GM19467 (cell line): ENCODE results near the gene HSF2BP.
"Not testable (repeated sequence)": the region's sequence is repeated elsewhere in the genome, so short reads cannot be mapped to it uniquely, and the experiment has no call there.

Experiments used
- ATAC-seq: cut with Tn5 transposase; IDR thresholded peaks from one replicate; pipeline ENCODE4 v1.9.1; 2021; ENCODE audit warnings: mild to moderate bottlenecking, moderate library complexity; ENCODE audit not compliant: unreplicated experiment

HSF2BP gene

DNA sequence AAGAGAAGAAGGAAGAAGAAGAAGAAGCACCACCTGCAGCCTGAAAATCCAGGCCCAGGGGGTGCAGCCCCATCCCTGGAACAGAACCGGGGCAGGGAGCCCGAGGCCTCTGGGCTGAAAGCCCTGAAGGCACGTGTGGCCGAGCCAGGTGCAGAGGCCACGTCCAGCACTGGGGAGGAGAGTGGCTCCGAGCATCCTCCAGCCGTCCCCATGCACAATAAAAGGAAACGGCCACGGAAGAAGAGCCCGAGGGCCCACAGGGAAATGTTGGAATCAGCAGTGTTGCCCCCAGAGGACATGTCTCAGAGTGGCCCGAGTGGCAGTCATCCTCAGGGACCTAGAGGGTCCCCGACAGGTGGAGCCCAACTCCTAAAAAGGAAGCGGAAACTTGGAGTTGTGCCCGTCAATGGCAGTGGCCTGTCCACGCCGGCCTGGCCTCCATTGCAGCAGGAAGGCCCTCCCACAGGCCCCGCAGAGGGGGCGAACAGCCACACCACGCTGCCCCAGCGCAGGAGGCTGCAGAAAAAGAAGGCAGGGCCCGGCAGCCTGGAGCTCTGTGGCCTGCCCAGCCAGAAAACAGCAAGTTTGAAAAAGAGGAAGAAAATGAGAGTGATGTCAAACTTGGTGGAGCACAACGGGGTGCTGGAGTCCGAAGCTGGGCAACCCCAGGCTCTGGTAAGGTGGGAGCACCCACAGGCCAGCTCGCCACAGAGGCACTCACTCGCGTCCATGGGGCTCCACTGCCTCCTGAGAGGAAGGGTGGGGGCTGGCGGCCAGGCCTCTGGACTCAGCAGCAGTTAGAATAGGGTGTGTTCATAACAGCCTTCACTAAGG, 28.5 kb upstream of the HSF2BP start:
- ATAC-seq: no peak

DNA sequence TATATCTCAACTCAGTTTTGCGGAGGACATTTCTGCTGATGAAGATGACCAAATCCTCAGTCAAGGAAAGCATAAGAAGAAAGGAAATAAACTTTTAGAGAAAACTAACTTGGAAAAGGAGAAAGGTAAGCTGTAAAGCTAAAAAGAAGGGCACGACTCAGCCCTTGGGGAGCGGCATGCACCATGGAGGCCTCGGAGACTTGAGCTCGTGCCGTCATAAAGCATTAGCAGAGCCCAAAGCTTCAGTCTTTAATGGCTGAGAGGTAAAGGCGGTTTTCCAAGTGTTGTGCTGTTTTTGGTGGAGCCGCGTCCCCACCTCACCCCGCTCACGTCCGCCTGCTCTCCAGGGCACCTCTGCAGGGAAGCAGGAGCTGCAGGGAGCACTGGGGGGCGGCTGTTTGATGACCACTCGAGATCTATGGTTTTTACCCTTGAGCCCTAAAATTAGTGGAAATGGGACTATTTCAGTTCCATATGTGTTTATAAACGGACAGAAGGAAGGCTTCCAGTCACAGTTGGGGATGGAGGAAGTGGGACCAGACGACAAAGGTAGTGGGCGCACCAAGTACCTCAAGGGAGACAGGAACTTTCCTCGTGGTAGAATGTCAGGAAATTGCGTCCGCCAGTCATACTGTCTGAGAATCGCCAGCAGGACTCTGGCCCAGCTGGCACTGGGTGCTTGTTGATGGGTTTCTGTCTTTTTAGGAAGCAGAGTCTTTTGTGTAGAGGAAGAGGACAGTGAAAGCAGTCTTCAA, 27.7 kb upstream of the HSF2BP start:
- no peak for ATAC-seq

DNA sequence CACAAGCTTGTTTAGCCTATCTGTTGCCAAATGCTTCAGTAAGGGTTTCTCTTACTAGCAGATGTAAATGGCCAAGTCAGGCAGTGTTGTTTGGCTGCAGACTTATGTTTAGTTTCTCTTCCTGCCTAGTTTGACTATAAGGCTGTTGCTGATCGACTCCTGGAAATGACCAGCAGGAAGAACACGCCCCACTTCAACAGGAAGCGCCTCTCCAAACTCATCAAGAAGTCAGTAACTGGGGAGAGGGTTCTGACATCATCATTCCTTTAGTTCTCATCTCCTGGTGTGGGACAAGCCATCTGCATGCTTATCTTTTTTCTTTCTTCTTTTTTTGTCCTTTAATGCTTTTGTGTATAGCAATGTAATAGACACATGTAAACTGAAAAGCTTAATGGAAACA, 25.1 kb upstream of the HSF2BP start:
- no peak for ATAC-seq

DNA sequence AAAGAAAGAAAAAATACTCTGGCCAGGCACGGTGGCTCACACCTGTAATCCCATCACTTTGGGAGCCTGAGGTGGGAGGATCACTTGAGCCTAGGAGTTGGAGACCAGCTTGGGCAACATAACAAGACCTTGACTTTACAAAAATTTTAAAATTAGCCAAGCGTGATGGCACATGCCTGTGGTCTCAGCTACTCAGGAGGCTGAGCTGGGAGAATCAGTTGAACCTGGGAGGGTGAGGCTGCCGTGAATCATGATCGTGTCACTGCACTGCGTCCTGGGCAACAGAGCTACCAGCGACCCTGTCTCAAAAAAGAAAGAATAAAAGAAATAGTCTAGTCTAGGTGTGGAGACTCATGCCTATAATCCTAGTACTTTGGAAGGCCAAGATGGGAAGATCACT, 22.4 kb upstream of the HSF2BP start:
- no peak for ATAC-seq

DNA sequence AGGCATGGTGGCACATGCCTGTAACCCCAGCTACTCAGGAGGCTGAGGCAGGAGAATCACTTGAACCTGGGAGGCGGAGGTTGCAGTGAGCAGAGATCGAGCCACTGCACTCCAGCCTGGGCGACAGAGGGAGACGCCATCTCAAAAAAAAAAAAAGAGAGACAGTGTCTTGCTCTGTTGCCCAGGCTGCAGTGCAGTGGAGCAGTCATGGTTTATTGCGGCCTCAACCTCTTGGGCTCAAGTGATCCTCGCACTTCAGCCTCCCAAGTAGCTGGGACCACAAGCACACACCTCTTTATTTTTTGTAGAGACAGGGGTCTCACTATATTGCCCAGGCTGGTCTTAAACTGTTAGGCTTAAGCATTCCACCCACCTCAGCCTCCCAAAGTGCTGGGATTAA, 21.1 kb upstream of the HSF2BP start:
- ATAC-seq: not testable (repeated sequence)

DNA sequence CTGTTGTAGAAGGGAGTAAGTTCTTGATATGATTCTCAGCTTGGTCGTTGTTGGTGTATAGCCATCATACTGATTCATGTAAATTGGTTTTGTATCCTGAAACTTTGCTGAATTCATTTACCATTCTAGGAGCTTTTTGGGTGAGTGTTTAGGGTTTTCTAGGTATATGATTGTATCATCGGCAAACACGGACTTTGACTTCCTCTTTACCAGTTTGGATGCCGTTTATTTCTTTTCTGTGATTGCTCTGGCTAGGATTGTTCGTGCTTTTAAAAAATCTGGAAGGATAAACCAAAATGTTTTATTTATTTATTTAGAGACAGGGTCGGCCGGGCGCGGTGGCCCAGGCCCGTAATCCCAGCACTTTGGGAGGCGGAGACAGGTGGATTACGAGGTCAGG, 20.7 kb upstream of the HSF2BP start:
- no peak for ATAC-seq

DNA sequence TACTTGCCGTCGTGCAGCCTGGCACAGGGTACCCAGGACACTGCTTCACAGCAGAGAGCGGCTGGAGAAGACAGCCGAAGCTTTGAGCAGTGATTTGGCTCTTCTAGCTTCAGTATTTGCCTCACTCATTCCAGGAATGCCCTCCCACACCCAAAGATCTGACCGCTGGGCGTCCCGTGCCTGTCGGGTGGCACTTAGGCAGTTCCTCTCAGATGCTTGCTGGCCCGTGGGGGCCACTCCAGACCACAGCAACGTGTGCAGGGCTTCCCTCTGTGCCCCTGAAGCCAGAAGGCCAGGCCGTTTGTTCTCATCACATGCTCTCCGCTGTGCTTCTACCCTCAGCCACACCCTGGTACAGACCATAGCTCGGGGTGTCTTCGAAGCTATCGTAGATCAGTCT, 17.1 kb upstream of the HSF2BP start:
- ATAC-seq: no peak

DNA sequence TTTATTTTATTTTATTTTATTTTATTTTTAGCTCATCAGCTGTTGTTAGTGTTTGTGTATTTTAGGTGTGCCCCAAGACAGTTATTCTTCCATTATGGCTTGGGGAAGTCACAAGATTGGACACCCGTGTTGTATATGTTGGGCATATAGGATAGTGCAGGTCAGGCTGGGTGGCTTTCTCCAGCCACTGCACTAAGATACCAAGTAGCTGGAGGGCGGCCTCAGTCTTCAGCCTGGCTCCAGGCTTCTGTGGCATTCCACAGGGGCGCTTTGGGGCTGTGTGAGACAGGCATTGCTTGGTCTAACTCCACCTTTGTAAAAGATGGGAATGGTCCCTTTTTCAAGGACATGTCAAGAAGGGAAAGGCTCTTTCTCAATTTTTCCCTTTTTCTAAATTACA, 16.6 kb upstream of the HSF2BP start:
- ATAC-seq: no peak

DNA sequence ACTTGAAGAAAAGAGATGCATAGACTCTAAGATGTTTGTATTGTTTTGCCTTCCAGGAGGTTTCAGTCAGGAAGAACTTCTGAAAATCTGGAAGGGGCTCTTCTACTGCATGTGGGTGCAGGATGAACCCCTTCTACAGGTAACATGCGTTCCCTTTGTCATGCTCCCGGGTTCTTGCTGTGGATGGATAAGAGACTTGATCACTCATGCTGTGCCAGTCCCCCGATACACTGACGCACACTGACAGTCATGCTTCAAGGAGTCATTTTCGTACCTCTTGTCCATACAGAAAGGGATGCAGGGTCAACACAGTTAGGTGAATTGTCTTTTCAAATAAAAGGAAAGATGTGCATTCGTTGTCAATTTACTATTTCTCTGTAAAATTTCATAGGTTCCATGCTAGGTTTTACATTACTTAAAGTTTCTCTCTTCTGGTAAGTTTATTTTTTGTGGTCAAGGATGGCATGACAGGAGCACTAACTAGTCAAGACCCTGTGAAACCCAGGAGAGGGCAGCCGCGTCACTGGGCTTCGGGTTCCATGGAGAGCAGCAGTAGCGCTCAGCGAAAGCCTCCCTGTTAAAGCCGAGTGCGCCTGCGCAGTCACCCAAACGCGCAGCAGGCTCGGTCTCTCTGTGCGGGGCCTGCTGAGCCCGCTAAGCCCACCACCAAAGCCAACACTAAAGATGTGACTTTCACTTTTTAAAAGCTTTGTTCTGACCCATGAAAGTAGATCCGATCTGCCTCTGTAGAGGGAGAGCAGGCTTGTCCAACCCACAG, 10.7 kb upstream of the HSF2BP start:
- ATAC-seq: no peak

DNA sequence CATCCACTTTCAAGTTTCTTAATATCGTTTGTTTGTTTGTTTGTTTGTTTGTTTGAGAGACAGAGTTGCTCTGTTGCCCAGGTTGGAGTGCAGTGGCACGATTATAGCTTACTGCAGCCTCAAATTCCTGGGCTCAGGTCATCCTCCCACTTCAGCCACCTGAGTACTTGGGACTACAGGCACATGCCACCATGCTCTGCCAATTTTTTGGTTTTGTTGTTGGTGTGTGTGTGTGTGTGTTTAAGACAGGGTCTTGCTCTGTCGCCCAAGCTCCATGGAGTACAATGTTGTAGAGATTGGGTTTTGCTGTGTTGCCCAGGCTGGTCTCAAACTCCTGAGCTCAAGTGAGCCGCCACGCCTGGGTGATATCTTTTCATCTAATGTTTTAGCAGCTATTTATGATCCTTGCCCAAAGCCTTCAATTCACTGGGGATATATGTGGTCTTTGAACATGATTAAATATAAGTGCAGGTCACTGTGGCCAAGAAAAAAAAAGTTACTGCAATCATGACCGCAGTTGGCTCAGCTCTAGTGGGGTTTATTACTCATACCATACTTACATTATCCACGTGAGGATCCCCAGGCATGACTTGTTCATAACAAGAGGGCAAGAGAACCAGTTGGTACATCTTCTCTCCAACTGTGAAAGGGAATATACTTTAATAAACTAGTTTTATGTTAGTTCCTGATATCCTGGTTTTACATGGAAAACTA, 8.1 kb upstream of the HSF2BP start:
- ATAC-seq: no peak

DNA sequence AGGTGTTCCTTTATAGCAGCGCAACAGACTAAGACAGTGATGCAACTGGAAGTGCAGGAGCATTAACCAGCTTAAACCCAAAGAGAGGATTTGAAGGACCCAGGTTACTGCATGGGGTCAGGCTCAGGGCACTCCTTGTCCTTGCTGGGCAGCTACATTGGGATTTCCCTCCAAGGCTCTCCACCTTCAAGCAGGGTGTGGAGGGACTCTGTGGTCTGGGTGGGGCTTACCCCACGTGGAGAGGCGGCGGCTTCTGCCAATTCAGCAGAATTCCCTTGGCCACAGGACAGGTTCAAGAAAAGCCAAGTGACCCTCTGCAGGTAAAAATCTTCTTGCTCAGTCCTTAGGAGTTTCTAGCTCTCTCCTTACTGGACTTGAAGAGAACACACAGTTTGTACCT, 6.6 kb upstream of the HSF2BP start:
- ATAC-seq: no peak

DNA sequence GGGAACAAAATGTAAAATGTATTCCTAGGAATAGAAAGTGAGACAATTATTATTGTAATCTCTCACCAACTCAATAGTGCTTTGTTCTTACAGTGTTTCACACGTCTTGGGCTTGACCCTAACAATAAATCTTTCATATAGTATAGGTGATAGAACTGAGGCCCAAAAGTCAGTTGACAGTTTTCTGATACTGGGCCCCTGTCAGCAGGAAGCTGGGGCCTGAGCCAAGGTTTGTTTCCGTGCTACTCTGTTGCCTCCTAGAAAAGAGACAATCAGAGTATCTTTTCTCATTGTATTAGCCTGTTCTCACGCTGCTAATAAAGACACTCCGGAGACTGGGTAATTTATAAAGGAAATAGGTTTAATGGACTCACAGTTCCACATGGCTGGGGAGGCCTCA, 5.1 kb upstream of the HSF2BP start:
- no peak for ATAC-seq

DNA sequence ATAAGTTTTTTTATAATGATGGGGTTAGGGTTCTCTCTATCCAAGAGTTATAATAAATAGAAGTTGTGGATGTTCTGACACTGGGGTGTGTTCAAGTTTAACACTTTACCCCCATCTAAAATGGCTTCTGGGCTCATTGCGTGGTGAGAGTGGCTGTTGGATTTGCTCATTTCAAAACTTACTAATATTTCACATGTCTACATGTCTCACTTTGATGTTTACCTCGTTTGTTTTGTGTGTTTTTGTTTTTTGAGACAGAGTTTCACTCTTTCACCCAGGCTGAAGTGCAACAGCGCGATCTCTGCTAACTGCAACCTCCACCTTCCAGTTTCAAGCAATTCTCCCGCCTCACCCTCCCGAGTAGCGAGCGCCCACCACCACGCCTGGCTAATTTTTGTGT, 3.7 kb upstream of the HSF2BP start:
- ATAC-seq: no peak

DNA sequence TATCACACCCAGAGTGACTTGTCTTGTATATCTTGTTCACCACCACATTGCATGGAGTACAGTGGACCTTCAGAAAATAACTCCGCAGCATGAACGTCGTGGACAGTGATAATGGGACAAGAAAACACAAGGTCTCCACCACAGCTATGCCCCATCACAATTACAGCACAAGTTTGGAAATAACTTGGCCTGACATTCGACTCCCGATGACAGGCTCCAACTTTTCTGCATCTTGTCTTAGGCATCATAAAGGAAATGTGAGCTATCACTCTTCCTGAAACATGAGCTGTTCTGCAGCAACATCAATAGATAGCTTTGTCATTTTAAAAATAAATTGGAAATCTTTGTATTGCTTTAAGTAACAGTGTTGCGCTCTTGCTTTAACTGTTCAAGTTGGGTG, 3.0 kb upstream of the HSF2BP start:
- no peak for ATAC-seq

DNA sequence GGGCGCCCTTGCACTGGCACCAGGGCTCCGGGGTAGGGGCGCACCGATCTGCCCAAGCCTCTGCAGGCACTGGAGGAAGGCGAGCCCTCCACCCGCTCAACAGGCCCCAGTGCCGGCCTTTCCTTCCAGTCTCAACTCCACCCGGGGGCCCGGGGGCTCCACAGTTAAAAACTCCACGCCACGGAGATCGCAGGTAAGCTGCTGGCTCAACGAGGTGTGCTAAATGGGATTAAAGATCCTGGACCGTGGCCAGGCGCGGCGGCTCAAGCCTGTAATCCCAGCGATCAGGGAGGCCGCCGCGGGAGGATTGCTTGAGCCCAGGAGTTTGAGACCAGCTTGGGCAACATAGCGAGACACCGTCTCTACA, 536 bp downstream of the HSF2BP start:
- no peak for ATAC-seq

DNA sequence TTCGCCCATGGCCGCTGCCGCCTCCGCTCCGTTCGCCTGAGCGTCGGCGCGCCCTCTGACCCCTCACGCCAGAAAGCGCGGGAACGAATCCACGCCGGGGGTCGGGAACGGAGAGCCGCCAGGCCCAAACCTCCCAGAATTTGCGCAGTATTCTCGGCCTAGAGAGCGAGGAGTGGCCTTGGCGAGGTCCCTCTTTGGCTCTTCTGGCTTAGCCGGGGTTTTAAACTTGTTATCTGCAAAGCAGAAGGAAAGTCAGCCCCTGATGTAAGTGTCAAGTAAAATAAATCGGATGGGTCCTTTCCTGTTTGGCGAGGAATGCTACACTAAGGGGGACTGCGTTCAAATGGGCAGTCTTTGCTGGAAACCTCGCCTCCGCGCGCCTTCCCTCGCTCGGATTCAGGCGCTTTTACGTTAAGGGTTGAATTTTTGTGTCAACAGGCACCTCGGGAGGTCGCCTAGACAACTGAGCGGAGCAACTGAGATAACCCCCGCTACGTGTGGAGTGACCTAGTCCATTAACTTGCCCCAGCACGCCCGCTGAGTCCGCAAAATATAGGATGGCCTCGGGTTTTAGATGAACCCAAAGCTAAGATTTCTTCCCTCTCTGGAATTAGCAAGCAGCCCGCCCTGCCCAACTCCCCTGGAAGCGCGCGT, 1.1 kb downstream of the HSF2BP start:
- no peak for ATAC-seq

DNA sequence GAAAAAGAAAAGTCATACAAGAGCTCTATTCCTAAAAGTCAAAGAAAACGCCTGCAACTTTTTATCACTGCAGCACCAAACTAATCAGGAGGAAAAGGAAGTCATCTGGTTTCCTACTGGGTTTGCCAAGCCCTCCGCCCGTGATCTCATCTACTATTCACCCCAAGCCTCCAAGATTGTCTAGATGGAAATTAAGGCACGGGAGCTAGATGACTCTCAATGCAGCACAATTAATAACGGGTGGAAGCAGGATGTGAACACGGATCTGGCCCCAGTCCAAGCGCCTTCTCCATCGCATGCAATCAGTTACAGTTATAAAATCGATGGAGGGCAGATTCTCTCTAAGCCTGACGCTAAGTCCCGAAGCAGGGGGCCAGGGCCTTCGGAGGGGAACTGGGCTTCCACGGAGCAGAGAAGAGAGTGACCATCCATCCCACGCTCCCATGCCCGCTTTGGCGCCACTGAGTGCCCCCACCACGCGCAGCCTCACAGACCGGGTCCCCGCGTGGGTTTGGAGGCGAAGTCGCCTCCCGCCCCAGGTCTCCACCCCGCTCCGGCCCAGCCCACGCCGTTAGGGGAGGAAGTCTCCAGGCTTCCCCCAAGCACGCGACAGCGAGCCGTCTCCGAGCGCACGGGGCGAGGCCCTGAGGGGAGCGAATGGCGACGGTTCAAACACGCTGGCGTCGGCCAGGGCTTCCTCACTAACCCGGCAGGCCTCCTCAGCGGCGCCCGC, 1.8 kb downstream of the HSF2BP start:
- ATAC-seq: no peak

DNA sequence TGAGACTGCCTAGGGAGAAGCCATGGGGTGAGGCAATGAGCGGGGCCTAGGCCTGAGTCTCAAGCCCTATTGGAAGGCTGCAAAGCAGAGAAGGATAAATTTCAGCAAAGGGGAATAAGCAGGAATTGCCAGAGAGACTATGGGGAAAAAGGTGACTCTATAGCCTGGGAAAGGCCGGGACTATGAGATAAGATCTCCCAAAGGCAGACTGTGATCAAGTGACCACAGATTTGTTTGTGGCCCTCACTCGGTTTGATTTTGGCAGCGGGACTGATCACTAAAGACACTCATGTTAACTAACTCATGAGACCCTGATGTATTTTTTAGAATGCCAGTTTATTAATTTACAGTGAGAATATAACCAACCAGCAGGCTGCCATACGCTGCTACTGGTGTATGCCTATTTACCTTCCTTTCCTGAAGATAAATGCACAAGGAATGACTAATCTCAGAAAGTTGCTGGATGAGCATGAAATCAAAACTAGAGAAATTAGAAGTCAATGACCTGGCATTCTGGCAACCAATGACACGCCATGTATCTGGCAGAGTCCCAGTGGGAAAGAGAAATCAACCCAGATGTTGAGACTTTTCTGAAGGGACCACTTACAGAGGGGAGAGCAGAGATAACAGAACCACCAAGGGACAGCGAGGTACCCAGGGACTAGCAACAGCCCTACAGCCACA, 4.3 kb downstream of the HSF2BP start:
- ATAC-seq: no peak

DNA sequence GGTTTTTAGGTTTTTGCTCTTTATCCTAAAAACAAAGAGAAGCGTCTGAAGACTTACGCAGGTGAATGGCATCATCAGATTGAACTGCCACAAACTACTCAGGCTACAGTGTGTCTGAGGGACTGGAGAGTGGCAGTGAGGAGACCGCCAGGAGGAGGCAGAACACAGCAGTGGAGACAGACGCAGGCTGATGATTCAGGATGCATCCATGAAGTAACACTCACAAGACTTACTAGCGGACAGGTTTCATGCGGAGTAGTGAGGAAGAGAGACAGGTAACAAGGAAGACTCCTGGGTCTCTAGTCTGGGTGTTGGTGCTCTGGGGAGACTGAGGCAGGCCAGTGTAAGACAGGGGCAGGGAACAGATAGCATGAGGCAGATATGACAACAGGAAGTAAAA, 5.7 kb downstream of the HSF2BP start:
- ATAC-seq: no peak
